Measurements from ENCODE around the gene JAG2.

The JAG2 gene

GRCh38 chr14:105131241-105131640 lies 37.3 kb downstream of the JAG2 start:
- DNase-seq, result no peak
- Histone ChIP-seq H2AFZ (ENCODE audit: low read depth, low read length) (no peak overlapping the region), H3K79me2 (ENCODE audit: insufficient read depth, low read length) (no peaks in the 10 kb centered on the region), H3K4me1 (ENCODE audit: insufficient read depth, low read length) (no peaks in the 10 kb centered on the region), H4K20me1 (ENCODE audit: insufficient read depth, low read length) (no peaks in the 10 kb centered on the region), H3K4me3 (ENCODE audit: low read depth in 1 of 2, low read length in 2 of 2) (no peak overlapping the region), H3K9me3 (ENCODE audit: insufficient read depth, low read length, severe bottlenecking) (peaks cover 6% of the 10 kb centered on the region), H3K27ac (ENCODE audit: low read length) (no peak overlapping the region), H3K9ac (ENCODE audit: low read depth, low read length) (no peak overlapping the region), H3K36me3 (ENCODE audit: insufficient read depth, low read length) (no peaks in the 10 kb centered on the region), H3K27me3 (ENCODE audit: insufficient read depth, low read length, poor library complexity) (no peaks in the 10 kb centered on the region), H3K4me2 (ENCODE audit: insufficient read depth, low read length) (no peak overlapping the region)
- TF ChIP-seq CTCF (IDR thresholded peaks at IDR 0.05; ENCODE audit: borderline replicate concordance, extremely low read depth, low read length, poor library complexity, severe bottlenecking) (no peak), EZH2 (IDR thresholded peaks at IDR 0.05; ENCODE audit: borderline replicate concordance, low read depth, low read length, severe bottlenecking) (no peak)
- ATAC-seq (ENCODE audit: insufficient read depth, low read depth), result no peak

GRCh38 chr14:105128059-105128458 lies 40.5 kb downstream of the JAG2 start:
- no peak for TF ChIP-seq CTCF (IDR thresholded peaks at IDR 0.05; ENCODE audit: borderline replicate concordance, extremely low read depth, low read length, poor library complexity, severe bottlenecking)
- no peak for TF ChIP-seq EZH2 (IDR thresholded peaks at IDR 0.05; ENCODE audit: borderline replicate concordance, low read depth, low read length, severe bottlenecking)
- H3K27ac ChIP-seq (ENCODE audit: low read length), result no peak overlapping the region
- DNase-seq (no peak), ATAC-seq (ENCODE audit: insufficient read depth, low read depth) (no peak)
- H4K20me1 ChIP-seq (ENCODE audit: insufficient read depth, low read length), result no peaks in the 10 kb centered on the region
- peaks cover 15% of the 10 kb centered on the region for H3K27me3 ChIP-seq (ENCODE audit: insufficient read depth, low read length, poor library complexity)
- no peak overlapping the region for H2AFZ ChIP-seq (ENCODE audit: low read depth, low read length)
- H3K36me3 ChIP-seq (ENCODE audit: insufficient read depth, low read length), result no peaks in the 10 kb centered on the region
- H3K9ac ChIP-seq (ENCODE audit: low read depth, low read length), result no peak overlapping the region
- H3K4me2 ChIP-seq (ENCODE audit: insufficient read depth, low read length), result no peak overlapping the region
- no peaks in the 10 kb centered on the region for H3K79me2 ChIP-seq (ENCODE audit: insufficient read depth, low read length)
- no peaks in the 10 kb centered on the region for H3K4me1 ChIP-seq (ENCODE audit: insufficient read depth, low read length)
- no peak overlapping the region for H3K4me3 ChIP-seq (ENCODE audit: low read depth in 1 of 2, low read length in 2 of 2)
- H3K9me3 ChIP-seq (ENCODE audit: insufficient read depth, low read length, severe bottlenecking), result peaks cover 6% of the 10 kb centered on the region

GRCh38 chr14:105126981-105127329 lies 41.6 kb downstream of the JAG2 start:
- no peaks in the 10 kb centered on the region for H4K20me1 ChIP-seq (ENCODE audit: insufficient read depth, low read length)
- H3K4me2 ChIP-seq (ENCODE audit: insufficient read depth, low read length), result no peak overlapping the region
- peaks cover 10% of the 10 kb centered on the region for H3K9me3 ChIP-seq (ENCODE audit: insufficient read depth, low read length, severe bottlenecking)
- no peak for TF ChIP-seq CTCF (IDR thresholded peaks at IDR 0.05; ENCODE audit: borderline replicate concordance, extremely low read depth, low read length, poor library complexity, severe bottlenecking)
- TF ChIP-seq EZH2 (IDR thresholded peaks at IDR 0.05; ENCODE audit: borderline replicate concordance, low read depth, low read length, severe bottlenecking), result no peak
- H3K27me3 ChIP-seq (ENCODE audit: insufficient read depth, low read length, poor library complexity), result peaks cover 15% of the 10 kb centered on the region
- no peak overlapping the region for H3K4me3 ChIP-seq (ENCODE audit: low read depth in 1 of 2, low read length in 2 of 2)
- H3K9ac ChIP-seq (ENCODE audit: low read depth, low read length), result no peak overlapping the region
- DNase-seq (no peak), ATAC-seq (ENCODE audit: insufficient read depth, low read depth) (no peak)
- H3K4me1 ChIP-seq (ENCODE audit: insufficient read depth, low read length), result no peaks in the 10 kb centered on the region
- no peaks in the 10 kb centered on the region for H3K36me3 ChIP-seq (ENCODE audit: insufficient read depth, low read length)
- H2AFZ ChIP-seq (ENCODE audit: low read depth, low read length), result no peak overlapping the region
- no peaks in the 10 kb centered on the region for H3K79me2 ChIP-seq (ENCODE audit: insufficient read depth, low read length)
- H3K27ac ChIP-seq (ENCODE audit: low read length), result no peak overlapping the region

All from DND-41 (cell line).